ENCODE data around the gene CTSW. TPM values are rescaled to one million over a fixed set of nuclear protein-coding genes. Genes with fewer than 3 reads are reported as not detected.

CTSW gene
- total RNA-seq, 1 donor, result not detected

GRCh38 chr11:65892661-65893317 is 13.2 kb downstream of the CTSW start:
- DNase-seq (ENCODE audit: insufficient read length, low spot score, missing footprints), result no peak
- no peak for TF ChIP-seq CTCF (IDR thresholded peaks at IDR 0.05; ENCODE audit: extremely low read depth, low read depth, low read length)
- Histone ChIP-seq H3K4me1 (ENCODE audit: insufficient read depth, low read length) (peaks cover 79% of the 10 kb centered on the region), H2AFZ (ENCODE audit: low read length) (no peak overlapping the region), H4K20me1 (ENCODE audit: insufficient read depth, low read length) (peaks cover 60% of the 10 kb centered on the region), H3K4me2 (ENCODE audit: insufficient read depth, low read length) (peak overlapping the region; percentile 100), H3K4me3 (ENCODE audit: insufficient read depth, low read length) (peak overlapping the region; percentile 95), H3K27ac (ENCODE audit: low read depth, low read length) (peak overlapping the region; percentile 98), H3K36me3 (ENCODE audit: insufficient read depth, low read length) (peaks cover 53% of the 10 kb centered on the region), H3K27me3 (ENCODE audit: insufficient read depth, low read length) (no peaks in the 10 kb centered on the region), H3K79me2 (ENCODE audit: insufficient read depth, low read length) (peaks cover 66% of the 10 kb centered on the region), H3K9me3 (ENCODE audit: low read depth, low read length) (no peaks in the 10 kb centered on the region)

GRCh38 chr11:65894034-65894591 is 14.5 kb downstream of the CTSW start:
- no peak overlapping the region for H3K4me3 ChIP-seq (ENCODE audit: insufficient read depth, low read length)
- peaks cover 58% of the 10 kb centered on the region for H3K36me3 ChIP-seq (ENCODE audit: insufficient read depth, low read length)
- no peaks in the 10 kb centered on the region for H3K27me3 ChIP-seq (ENCODE audit: insufficient read depth, low read length)
- H3K4me1 ChIP-seq (ENCODE audit: insufficient read depth, low read length), result peaks cover 82% of the 10 kb centered on the region
- DNase-seq (ENCODE audit: insufficient read length, low spot score, missing footprints), result peak; percentile 72
- TF ChIP-seq CTCF (IDR thresholded peaks at IDR 0.05; ENCODE audit: extremely low read depth, low read depth, low read length), result no peak
- no peak overlapping the region for H2AFZ ChIP-seq (ENCODE audit: low read length)
- H4K20me1 ChIP-seq (ENCODE audit: insufficient read depth, low read length), result peaks cover 60% of the 10 kb centered on the region
- H3K79me2 ChIP-seq (ENCODE audit: insufficient read depth, low read length), result peaks cover 79% of the 10 kb centered on the region
- H3K9me3 ChIP-seq (ENCODE audit: low read depth, low read length), result no peaks in the 10 kb centered on the region
- peak overlapping the region; percentile 56 for H3K27ac ChIP-seq (ENCODE audit: low read depth, low read length)
- peak overlapping the region; percentile 45 for H3K4me2 ChIP-seq (ENCODE audit: insufficient read depth, low read length)

- peaks cover 60% of the 10 kb centered on the region for H4K20me1 ChIP-seq (ENCODE audit: insufficient read depth, low read length)
- peak; percentile 90 for DNase-seq (ENCODE audit: insufficient read length, low spot score, missing footprints)
- no peaks in the 10 kb centered on the region for H3K27me3 ChIP-seq (ENCODE audit: insufficient read depth, low read length)
- H3K4me1 ChIP-seq (ENCODE audit: insufficient read depth, low read length), result peaks cover 71% of the 10 kb centered on the region
- no peak overlapping the region for H3K4me3 ChIP-seq (ENCODE audit: insufficient read depth, low read length)
- no peak for TF ChIP-seq CTCF (IDR thresholded peaks at IDR 0.05; ENCODE audit: extremely low read depth, low read depth, low read length)
- no peaks in the 10 kb centered on the region for H3K9me3 ChIP-seq (ENCODE audit: low read depth, low read length)
- H3K4me2 ChIP-seq (ENCODE audit: insufficient read depth, low read length), result peak overlapping the region; percentile 81
- no peak overlapping the region for H2AFZ ChIP-seq (ENCODE audit: low read length)
- peaks cover 58% of the 10 kb centered on the region for H3K36me3 ChIP-seq (ENCODE audit: insufficient read depth, low read length)
- peak overlapping the region; percentile 86 for H3K27ac ChIP-seq (ENCODE audit: low read depth, low read length)
- H3K79me2 ChIP-seq (ENCODE audit: insufficient read depth, low read length), result peaks cover 88% of the 10 kb centered on the region
Measured at GRCh38 chr11:65895482-65895981, 15.9 kb downstream of the CTSW start.

Measured in osteoblast (primary cell).